ENCODE results near the gene SPATS2L.

SPATS2L gene

GRCh38 chr2:200335657-200336056, 29.2 kb downstream of the SPATS2L start:
- H3K36me3 ChIP-seq (ENCODE audit: insufficient read depth, insufficient read length, low read length), result peaks cover 12% of the 10 kb centered on the region
- no peak overlapping the region for H3K9ac ChIP-seq (ENCODE audit: insufficient read length, low read depth)
- TF ChIP-seq ZNF274 (IDR thresholded peaks at IDR 0.05; ENCODE audit: low read depth, low read length), result no peak
- TF ChIP-seq SUZ12 (IDR thresholded peaks at IDR 0.05; ENCODE audit: extremely low read depth, insufficient read depth, insufficient read length), result no peak
- TF ChIP-seq YY1 (IDR thresholded peaks at IDR 0.05; ENCODE audit: insufficient read depth, insufficient read length), result no peak
- no peaks in the 10 kb centered on the region for H3K9me3 ChIP-seq (ENCODE audit: insufficient read depth, low read length)
- no peak overlapping the region for H3K4me3 ChIP-seq (ENCODE audit: insufficient read length, low read depth)
- DNase-seq (ENCODE audit: low read depth, low spot score), result no peak
- H3K4me1 ChIP-seq (ENCODE audit: insufficient read depth, insufficient read length), result no peaks in the 10 kb centered on the region
- H3K27me3 ChIP-seq (ENCODE audit: insufficient read depth, insufficient read length), result no peaks in the 10 kb centered on the region

- Histone ChIP-seq H3K27me3 (ENCODE audit: insufficient read depth, insufficient read length) (no peaks in the 10 kb centered on the region), H3K36me3 (ENCODE audit: insufficient read depth, insufficient read length, low read length) (peaks cover 6% of the 10 kb centered on the region), H3K4me3 (ENCODE audit: insufficient read length, low read depth) (no peak overlapping the region), H3K9ac (ENCODE audit: insufficient read length, low read depth) (no peak overlapping the region), H3K4me1 (ENCODE audit: insufficient read depth, insufficient read length) (no peaks in the 10 kb centered on the region), H3K9me3 (ENCODE audit: insufficient read depth, low read length) (no peaks in the 10 kb centered on the region)
- TF ChIP-seq YY1 (IDR thresholded peaks at IDR 0.05; ENCODE audit: insufficient read depth, insufficient read length) (no peak), SUZ12 (IDR thresholded peaks at IDR 0.05; ENCODE audit: extremely low read depth, insufficient read depth, insufficient read length) (no peak), ZNF274 (IDR thresholded peaks at IDR 0.05; ENCODE audit: low read depth, low read length) (no peak)
- no peak for DNase-seq (ENCODE audit: low read depth, low spot score)
Observed at GRCh38 chr2:200336980-200337615, 30.6 kb downstream of the SPATS2L start.

DNA sequence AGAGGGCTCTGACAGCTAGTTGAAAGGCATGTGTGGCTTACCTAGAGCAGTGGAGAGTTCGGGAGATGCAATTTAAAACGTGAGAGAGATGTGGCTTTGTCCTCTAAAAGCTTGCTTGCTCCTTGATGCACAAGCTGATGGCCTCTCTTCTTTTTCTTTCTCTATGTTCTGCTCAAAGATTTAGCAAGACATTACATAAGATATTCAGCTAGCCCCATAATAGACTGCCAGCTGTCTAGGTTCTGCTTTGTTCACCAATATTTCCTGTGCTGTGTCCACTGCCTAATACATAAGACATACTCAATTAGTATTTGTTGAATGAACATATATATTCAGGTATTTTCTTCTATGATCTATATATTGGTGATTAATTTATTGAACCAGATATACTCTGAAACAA, 31.1 kb downstream of the SPATS2L start:
- H3K9me3 ChIP-seq (ENCODE audit: insufficient read depth, low read length), result no peaks in the 10 kb centered on the region
- H3K27me3 ChIP-seq (ENCODE audit: insufficient read depth, insufficient read length), result no peaks in the 10 kb centered on the region
- no peak overlapping the region for H3K4me3 ChIP-seq (ENCODE audit: insufficient read length, low read depth)
- no peaks in the 10 kb centered on the region for H3K4me1 ChIP-seq (ENCODE audit: insufficient read depth, insufficient read length)
- peaks cover 10% of the 10 kb centered on the region for H3K36me3 ChIP-seq (ENCODE audit: insufficient read depth, insufficient read length, low read length)
- no peak overlapping the region for H3K9ac ChIP-seq (ENCODE audit: insufficient read length, low read depth)
- DNase-seq (ENCODE audit: low read depth, low spot score), result no peak
- TF ChIP-seq ZNF274 (IDR thresholded peaks at IDR 0.05; ENCODE audit: low read depth, low read length), result no peak
- no peak for TF ChIP-seq SUZ12 (IDR thresholded peaks at IDR 0.05; ENCODE audit: extremely low read depth, insufficient read depth, insufficient read length)
- no peak for TF ChIP-seq YY1 (IDR thresholded peaks at IDR 0.05; ENCODE audit: insufficient read depth, insufficient read length)

DNA sequence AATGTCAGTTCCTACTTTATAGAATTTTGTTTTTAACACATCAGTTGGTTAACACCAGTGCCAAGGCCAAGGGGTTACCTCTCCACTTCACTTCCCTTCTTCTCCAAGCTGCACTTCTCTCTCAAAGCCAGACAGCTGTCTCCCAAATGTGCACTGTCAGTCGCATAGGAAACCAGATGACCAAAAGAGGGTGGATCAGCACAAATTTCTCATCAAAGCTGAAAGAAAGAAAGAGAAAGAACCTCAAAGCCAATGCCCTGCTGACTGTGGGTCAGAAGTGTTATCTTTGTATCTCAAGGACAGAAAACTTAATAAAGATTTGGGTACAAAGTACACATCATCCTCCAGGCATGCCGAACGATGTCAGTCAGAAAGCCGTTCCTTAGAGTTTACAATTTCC, 32.2 kb downstream of the SPATS2L start:
- peaks cover 5% of the 10 kb centered on the region for H3K36me3 ChIP-seq (ENCODE audit: insufficient read depth, insufficient read length, low read length)
- TF ChIP-seq ZNF274 (IDR thresholded peaks at IDR 0.05; ENCODE audit: low read depth, low read length) (no peak), YY1 (IDR thresholded peaks at IDR 0.05; ENCODE audit: insufficient read depth, insufficient read length) (no peak), SUZ12 (IDR thresholded peaks at IDR 0.05; ENCODE audit: extremely low read depth, insufficient read depth, insufficient read length) (no peak)
- no peaks in the 10 kb centered on the region for H3K9me3 ChIP-seq (ENCODE audit: insufficient read depth, low read length)
- no peaks in the 10 kb centered on the region for H3K4me1 ChIP-seq (ENCODE audit: insufficient read depth, insufficient read length)
- H3K27me3 ChIP-seq (ENCODE audit: insufficient read depth, insufficient read length), result no peaks in the 10 kb centered on the region
- H3K9ac ChIP-seq (ENCODE audit: insufficient read length, low read depth), result no peak overlapping the region
- DNase-seq (ENCODE audit: low read depth, low spot score), result no peak
- no peak overlapping the region for H3K4me3 ChIP-seq (ENCODE audit: insufficient read length, low read depth)

DNA sequence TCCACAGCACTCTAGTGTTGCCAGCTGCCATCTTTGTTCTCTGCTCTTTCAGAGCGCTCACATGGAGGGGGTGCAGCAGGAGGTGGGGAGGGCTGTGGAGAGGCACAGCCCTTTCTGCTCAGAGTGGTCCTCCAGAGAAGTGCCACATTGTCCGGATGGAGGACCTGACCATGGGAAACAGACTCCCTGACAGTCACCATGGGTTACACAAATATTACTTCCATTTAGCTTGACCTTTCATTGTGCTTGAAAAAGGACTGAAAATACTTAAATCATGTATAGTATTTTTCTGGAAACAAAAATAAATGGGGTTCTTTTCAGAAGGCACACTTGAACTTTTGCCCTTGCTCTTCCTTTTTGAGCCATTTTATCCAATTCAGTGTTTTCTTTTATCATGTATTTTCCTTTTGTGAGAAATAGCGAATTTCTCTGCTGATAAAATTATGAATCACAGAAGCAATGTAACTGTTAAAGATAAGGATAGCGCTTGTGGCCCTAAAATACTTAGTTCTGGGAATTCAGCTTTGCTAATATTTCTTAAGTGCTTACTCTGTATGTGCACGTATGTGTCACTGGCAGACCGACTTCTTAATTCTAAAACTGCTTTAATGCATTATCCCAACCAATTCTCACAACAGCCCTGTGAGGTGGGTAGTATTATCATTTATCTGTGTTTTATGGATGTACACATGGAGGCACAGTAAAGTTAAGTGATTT, 34.2 kb downstream of the SPATS2L start:
- Histone ChIP-seq H3K27me3 (ENCODE audit: insufficient read depth, insufficient read length) (no peaks in the 10 kb centered on the region), H3K4me3 (ENCODE audit: insufficient read length, low read depth) (no peak overlapping the region), H3K9me3 (ENCODE audit: insufficient read depth, low read length) (no peaks in the 10 kb centered on the region), H3K4me1 (ENCODE audit: insufficient read depth, insufficient read length) (no peaks in the 10 kb centered on the region), H3K36me3 (ENCODE audit: insufficient read depth, insufficient read length, low read length) (peaks cover 5% of the 10 kb centered on the region), H3K9ac (ENCODE audit: insufficient read length, low read depth) (no peak overlapping the region)
- TF ChIP-seq ZNF274 (IDR thresholded peaks at IDR 0.05; ENCODE audit: low read depth, low read length), result no peak
- no peak for DNase-seq (ENCODE audit: low read depth, low spot score)

GRCh38 chr2:200341376-200341775, 34.9 kb downstream of the SPATS2L start:
- no peak for DNase-seq (ENCODE audit: low read depth, low spot score)
- H3K9me3 ChIP-seq (ENCODE audit: insufficient read depth, low read length), result no peaks in the 10 kb centered on the region
- TF ChIP-seq YY1 (IDR thresholded peaks at IDR 0.05; ENCODE audit: insufficient read depth, insufficient read length) (no peak), ZNF274 (IDR thresholded peaks at IDR 0.05; ENCODE audit: low read depth, low read length) (no peak), SUZ12 (IDR thresholded peaks at IDR 0.05; ENCODE audit: extremely low read depth, insufficient read depth, insufficient read length) (no peak)
- H3K36me3 ChIP-seq (ENCODE audit: insufficient read depth, insufficient read length, low read length), result peaks cover 5% of the 10 kb centered on the region
- H3K4me3 ChIP-seq (ENCODE audit: insufficient read length, low read depth), result no peak overlapping the region
- no peak overlapping the region for H3K9ac ChIP-seq (ENCODE audit: insufficient read length, low read depth)
- H3K4me1 ChIP-seq (ENCODE audit: insufficient read depth, insufficient read length), result no peaks in the 10 kb centered on the region
- no peaks in the 10 kb centered on the region for H3K27me3 ChIP-seq (ENCODE audit: insufficient read depth, insufficient read length)

- Histone ChIP-seq H3K9me3 (ENCODE audit: insufficient read depth, low read length) (no peaks in the 10 kb centered on the region), H3K27me3 (ENCODE audit: insufficient read depth, insufficient read length) (no peaks in the 10 kb centered on the region), H3K9ac (ENCODE audit: insufficient read length, low read depth) (no peak overlapping the region), H3K4me1 (ENCODE audit: insufficient read depth, insufficient read length) (no peaks in the 10 kb centered on the region), H3K36me3 (ENCODE audit: insufficient read depth, insufficient read length, low read length) (peaks cover 9% of the 10 kb centered on the region), H3K4me3 (ENCODE audit: insufficient read length, low read depth) (no peak overlapping the region)
- TF ChIP-seq ZNF274 (IDR thresholded peaks at IDR 0.05; ENCODE audit: low read depth, low read length) (no peak), SUZ12 (IDR thresholded peaks at IDR 0.05; ENCODE audit: extremely low read depth, insufficient read depth, insufficient read length) (no peak), YY1 (IDR thresholded peaks at IDR 0.05; ENCODE audit: insufficient read depth, insufficient read length) (no peak)
- DNase-seq (ENCODE audit: low read depth, low spot score), result no peak
Observed at GRCh38 chr2:200342235-200342634, 35.7 kb downstream of the SPATS2L start.

Measured in NT2/D1 (cell line).